K562 (cell line): ENCODE measurements around the gene VAC14. TPM values are rescaled to one million over a fixed set of nuclear protein-coding genes. Genes with fewer than 3 reads are reported as not detected.

ENCODE experiments used
- CTBP1 ChIP-seq: fragments of 450-650 bp; IDR thresholded peaks from 2 replicates; pipeline ENCODE4 v1.6.1; 2016; ENCODE audit warnings: borderline replicate concordance
- ELF1 ChIP-seq: fragments of 200-800 bp; sonication (Bioruptor generic); IDR thresholded peaks from 2 replicates; pipeline ENCODE4 v1.6.1; 2016; ENCODE audit warnings: missing genetic modification characterization, missing compliant biosample characterization
- ELF4 ChIP-seq: fragments of 450-650 bp; formaldehyde crosslinking; IDR thresholded peaks from 2 replicates; pipeline ENCODE4 v1.4.0; 2022; ENCODE audit warnings: missing genetic modification characterization
- ETV5 ChIP-seq: sonication (generic); formaldehyde crosslinking; IDR thresholded peaks from 2 replicates; pipeline ENCODE4 v1.4.0; 2020; ENCODE audit warnings: low read depth, mild to moderate bottlenecking, missing genetic modification reagents
- HCFC1 ChIP-seq: IDR thresholded peaks from 2 replicates; pipeline ENCODE4 v1.6.1; 2012; ENCODE audit warnings: low read depth, low read length, improper control_type of control experiment
- HDAC2 ChIP-seq: fragments of 450-650 bp; IDR thresholded peaks from 2 replicates; pipeline ENCODE4 v1.6.1; 2016; ENCODE audit warnings: mild to moderate bottlenecking
- HLTF ChIP-seq: fragments of 450-650 bp; IDR thresholded peaks from 2 replicates; pipeline ENCODE4 v1.6.1; 2016
- MGA ChIP-seq: fragments of 450-650 bp; IDR thresholded peaks from 2 replicates; pipeline ENCODE4 v1.6.1; 2016; ENCODE audit warnings: mild to moderate bottlenecking, moderate library complexity
- NR2C2 ChIP-seq, 2 experiments: fragments of 200-800 bp in 1 of 2; sonication (Bioruptor generic) in 1 of 2; sonication (generic) in 1 of 2; formaldehyde crosslinking in 1 of 2; IDR thresholded peaks; 2 replicates each; pipeline versions ENCODE4 v1.6.1 to v1.8.0; 2016 to 2022; ENCODE audit warnings: mild to moderate bottlenecking in 1 of 2, missing compliant biosample characterization in 1 of 2, missing genetic modification characterization in 1 of 2, missing genetic modification reagents in 1 of 2
- POLR2B ChIP-seq: fragments of 450-650 bp; IDR thresholded peaks from 2 replicates; pipeline ENCODE4 v1.6.1; 2018; ENCODE audit warnings: low read depth; ENCODE audit not compliant: partially characterized antibody
- RBFOX2 ChIP-seq: fragments of 200-400 bp; formaldehyde crosslinking; IDR thresholded peaks from 2 replicates; pipeline ENCODE4 v1.6.1; 2017; ENCODE audit warnings: low read depth, mild to moderate bottlenecking, low read length, moderate library complexity
- RNF2 ChIP-seq: sonication (generic); IDR thresholded peaks from 2 replicates; pipeline ENCODE4 v1.6.1; 2016
- SLC30A9 ChIP-seq: fragments of 250-450 bp; sonication (Bioruptor Pico); IDR thresholded peaks from 2 replicates; pipeline ENCODE4 v1.8.0; 2022; ENCODE audit warnings: mild to moderate bottlenecking, moderate library complexity
- THAP12 ChIP-seq: fragments of 250-450 bp; sonication (Bioruptor Pico); IDR thresholded peaks from 2 replicates; pipeline ENCODE4 v1.9.0; 2021; ENCODE audit warnings: mild to moderate bottlenecking, inconsistent platforms
- TRIM24 ChIP-seq, 2 experiments: fragments of 450-650 bp; IDR thresholded peaks; 2 replicates each; pipeline ENCODE4 v1.6.1; 2016
- polyA plus RNA-seq, 8 experiments: library from polyadenylated mRNA; depleted of rRNA in 4 of 8; stranded (reverse) in 5 of 8; unstranded in 3 of 8; fragments of >200 nt; fragmentation: Nextera tagmentation in 2 of 8; fragmentation: Illumina TruSeq in 1 of 8; extraction: Ambion mirVana in 2 of 8; extraction: Trizol in 1 of 8; gene quantifications; 2 replicates each; pipeline versions ENCODE4 v1.2.1 to v1.2.3, GENCODE V29; 2011 to 2014; ENCODE audit warnings: inconsistent platforms in 1 of 8, missing spikeins in 1 of 8
- total RNA-seq, 7 experiments: library from RNA; depleted of rRNA in 6 of 7; stranded (reverse); fragments of >200 nt in 6 of 7; fragmentation: Illumina TruSeq in 2 of 7; extraction: Trizol in 2 of 7; gene quantifications; 2 replicates each; pipeline versions ENCODE4 v1.2.1 to v1.2.3, GENCODE V29; 2011 to 2021; ENCODE audit warnings: low replicate concordance in 1 of 7

VAC14 gene
- total and polyA plus RNA-seq, 9 of the 15 experiments (the other 6 are each of a cell fraction or from before 2014, with no cell fraction given), result 1.3 to 41.6 (median 26.6) TPM

- TF ChIP-seq THAP12 (peak; percentile 60; the same call in 1 of the 2 replicates), MGA (peak; percentile 88), POLR2B (peak; percentile 60), SLC30A9 (no peak), HLTF (no peak), RNF2 (no peak; the same call in 1 of the 2 replicates), TRIM24 (IDR thresholded peaks at IDR 0.05) (no peak), CTBP1 (peak; percentile 76; the same call in 1 of the 2 replicates), ELF4 (peak; percentile 83; the same call in 1 of the 2 replicates), RBFOX2 (peak; percentile 96), NR2C2 (CRISPR knock-in tag; IDR thresholded peaks at IDR 0.05) (no peak), NR2C2 (tag; IDR thresholded peaks at IDR 0.05) (peak; percentile 49; the same call in 1 of the 2 replicates), ELF1 (peak; percentile 98), HDAC2 (peak; percentile 58; the same call in 1 of the 2 replicates), ETV5 (CRISPR knock-in tag) (peak; percentile 60; the same call in 1 of the 2 replicates), HCFC1 (peak; percentile 73)
These were observed at the start of gene VAC14 (continued) for GRCh38 chr16:70800781-70801480.
